ENCODE results near the gene ITGB3. TPM values are rescaled to one million over a fixed set of nuclear protein-coding genes. Genes with fewer than 3 reads are reported as not detected.

Gene ITGB3
- total and polyA plus RNA-seq, 8 donors = 9.4 to 12.0 (median 10.6) TPM

- H3K4me1 ChIP-seq = peaks cover 4 to 23% of the 10 kb centered on the region in 2 donors
- TF ChIP-seq CTCF (IDR thresholded peaks at IDR 0.05) = no peak
- no peak overlapping the region for H3K27ac ChIP-seq
- H3K27me3 ChIP-seq = peaks cover 0 to 4% of the 10 kb centered on the region in 2 donors
- no peak overlapping the region for H3K4me3 ChIP-seq
- ATAC-seq = no peak
- DNase-seq = no peak
- H3K36me3 ChIP-seq = no peaks in the 10 kb centered on the region
- intact Hi-C loops (cut with DNase I) = no loop called here
- H3K9me3 ChIP-seq = peaks cover 0 to 3% of the 10 kb centered on the region in 2 donors
These were observed 64.7 kb downstream of the ITGB3 start for GRCh38 chr17:47318197-47318918.

- H3K27me3 ChIP-seq = peaks cover 0 to 7% of the 10 kb centered on the region in 2 donors
- ATAC-seq = no peak
- H3K27ac ChIP-seq = no peak overlapping the region
- H3K9me3 ChIP-seq = peaks cover 0 to 3% of the 10 kb centered on the region in 2 donors
- peaks cover 0 to 14% of the 10 kb centered on the region in 2 donors for H3K4me1 ChIP-seq
- intact Hi-C loops (cut with DNase I) = no loop called here
- DNase-seq = no peak
- no peak overlapping the region for H3K4me3 ChIP-seq
- no peaks in the 10 kb centered on the region for H3K36me3 ChIP-seq
- TF ChIP-seq CTCF (IDR thresholded peaks at IDR 0.05) = no peak
These were observed 67.4 kb downstream of the ITGB3 start for GRCh38 chr17:47320879-47321502.

GRCh38 chr17:47323382-47324223 lies 70.0 kb downstream of the ITGB3 start, which contains the start of gene EFCAB13:
EFCAB13 (plus strand) TSS chr17:47323955; CDS start chr17:47328354, 4,399 bp downstream.
- Histone ChIP-seq H3K27ac (peak within 1 kb of the TSS; percentile 90 to 96), H3K9me3 (peaks cover 0 to 3% of the 10 kb centered on the region in 2 donors), H3K4me1 (peaks cover 0 to 11% of the 10 kb centered on the region in 2 donors), H3K36me3 (no peaks in the 10 kb centered on the region), H3K27me3 (peaks cover 0 to 7% of the 10 kb centered on the region in 2 donors), H3K4me3 (peak within 1 kb of the TSS; percentile 60 to 64)
- peak; percentile 99 for ATAC-seq
- TF ChIP-seq CTCF (IDR thresholded peaks at IDR 0.05) = peak; percentile 20 to 26
- DNase-seq = peak; percentile 59 to 94 (median 93)
- intact Hi-C loops (cut with DNase I) = no loop called here

GRCh38 chr17:47324224-47325020 lies 70.8 kb downstream of the ITGB3 start:
- no peak for TF ChIP-seq CTCF (IDR thresholded peaks at IDR 0.05)
- H3K27me3 ChIP-seq = peaks cover 0 to 7% of the 10 kb centered on the region in 2 donors
- intact Hi-C loops (cut with DNase I) = no loop called here
- peak overlapping the region; percentile 90 to 96 for H3K27ac ChIP-seq
- H3K4me3 ChIP-seq = peak overlapping the region; percentile 60 to 64
- peaks cover 0 to 3% of the 10 kb centered on the region in 2 donors for H3K9me3 ChIP-seq
- peak in 2 of 4 donors; percentile 72 to 77 for DNase-seq
- peaks cover 0 to 11% of the 10 kb centered on the region in 2 donors for H3K4me1 ChIP-seq
- peak; percentile 69 for ATAC-seq
- H3K36me3 ChIP-seq = no peaks in the 10 kb centered on the region
